Measurements from ENCODE around the gene PHLDB1.
A peak's percentile ranks its signal among the peaks of the same experiment; 100 is the strongest.

PHLDB1 gene

DNA sequence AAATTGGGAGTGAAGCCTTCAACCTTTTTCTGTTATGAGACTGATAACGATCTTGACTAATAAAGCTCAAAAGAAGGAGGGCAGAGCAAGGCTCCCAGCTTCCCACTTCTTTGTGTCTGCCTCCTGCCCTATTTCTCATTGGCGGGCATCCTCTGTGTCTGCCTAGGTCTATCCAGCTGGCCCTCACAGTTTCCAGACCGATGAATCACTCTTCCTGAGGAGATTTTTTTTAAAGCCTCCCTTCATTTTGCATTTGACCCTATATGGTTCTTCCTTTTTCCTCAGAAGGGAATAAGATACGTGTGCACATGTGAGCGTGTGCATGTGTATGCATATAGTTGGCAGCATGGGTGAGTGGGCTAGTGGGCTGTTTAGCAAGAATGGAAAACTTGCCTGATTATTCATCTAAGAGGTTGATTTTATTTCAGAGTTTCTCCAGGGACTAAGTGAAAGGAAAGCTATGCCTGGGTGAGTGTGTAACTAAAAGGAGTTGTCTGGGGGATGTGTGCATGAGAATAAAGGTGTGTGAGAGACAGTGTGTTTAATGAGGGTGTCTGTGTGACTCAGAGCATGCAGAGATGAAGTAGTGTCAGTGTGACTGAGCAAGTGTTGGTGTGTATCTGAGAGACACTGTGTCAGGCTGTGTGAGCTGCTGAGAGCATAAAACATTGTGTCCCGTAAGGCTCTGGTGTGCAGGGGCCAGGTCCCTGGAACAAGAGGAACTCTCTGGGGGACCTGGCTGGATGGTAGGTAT is 12.2 kb downstream of the PHLDB1 start:
- TF ChIP-seq, protein P1, sequence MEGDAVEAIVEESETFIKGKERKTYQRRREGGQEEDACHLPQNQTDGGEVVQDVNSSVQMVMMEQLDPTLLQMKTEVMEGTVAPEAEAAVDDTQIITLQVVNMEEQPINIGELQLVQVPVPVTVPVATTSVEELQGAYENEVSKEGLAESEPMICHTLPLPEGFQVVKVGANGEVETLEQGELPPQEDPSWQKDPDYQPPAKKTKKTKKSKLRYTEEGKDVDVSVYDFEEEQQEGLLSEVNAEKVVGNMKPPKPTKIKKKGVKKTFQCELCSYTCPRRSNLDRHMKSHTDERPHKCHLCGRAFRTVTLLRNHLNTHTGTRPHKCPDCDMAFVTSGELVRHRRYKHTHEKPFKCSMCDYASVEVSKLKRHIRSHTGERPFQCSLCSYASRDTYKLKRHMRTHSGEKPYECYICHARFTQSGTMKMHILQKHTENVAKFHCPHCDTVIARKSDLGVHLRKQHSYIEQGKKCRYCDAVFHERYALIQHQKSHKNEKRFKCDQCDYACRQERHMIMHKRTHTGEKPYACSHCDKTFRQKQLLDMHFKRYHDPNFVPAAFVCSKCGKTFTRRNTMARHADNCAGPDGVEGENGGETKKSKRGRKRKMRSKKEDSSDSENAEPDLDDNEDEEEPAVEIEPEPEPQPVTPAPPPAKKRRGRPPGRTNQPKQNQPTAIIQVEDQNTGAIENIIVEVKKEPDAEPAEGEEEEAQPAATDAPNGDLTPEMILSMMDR (IDR thresholded peaks at IDR 0.05; ENCODE audit: low read depth, low read length, missing control alignments): no peak
- H3K4me3 ChIP-seq (replicated peaks; ENCODE audit: low read depth, low read length): peak overlapping the region; percentile 12
- peak; percentile 96 for DNase-seq (ENCODE audit: extremely low read depth, low read depth)

DNA sequence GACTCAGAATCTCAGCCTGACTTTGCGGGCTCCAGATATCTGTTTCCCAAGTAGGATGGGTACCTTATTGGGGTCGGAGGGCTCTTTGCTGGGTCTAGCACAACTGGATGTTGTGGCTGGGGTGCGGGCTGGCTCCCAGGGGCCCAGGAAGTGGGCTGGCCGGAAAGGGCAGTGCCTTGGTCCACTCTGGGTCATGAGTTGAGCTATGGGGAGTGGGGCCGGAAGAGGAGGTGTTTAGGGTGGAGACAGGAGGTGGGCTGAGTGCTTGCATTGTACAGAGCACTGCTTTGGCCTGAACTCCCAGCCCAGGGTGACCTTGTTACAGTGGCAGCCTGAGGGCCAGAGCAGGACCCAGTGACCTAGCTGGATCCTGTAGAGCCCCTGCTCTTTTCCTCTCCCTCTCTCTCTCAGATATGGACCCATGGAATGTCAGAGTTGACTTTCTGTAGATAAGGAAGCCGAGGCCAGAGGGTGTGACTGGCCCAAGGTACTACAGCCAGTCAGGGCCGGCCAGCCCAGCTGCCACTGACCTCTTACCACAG is 13.2 kb downstream of the PHLDB1 start:
- no peak for DNase-seq (ENCODE audit: extremely low read depth, low read depth)
- H3K4me3 ChIP-seq (replicated peaks; ENCODE audit: low read depth, low read length): peak overlapping the region; percentile 47
- TF ChIP-seq, protein P1 (IDR thresholded peaks at IDR 0.05; ENCODE audit: low read depth, low read length, missing control alignments): no peak

DNA sequence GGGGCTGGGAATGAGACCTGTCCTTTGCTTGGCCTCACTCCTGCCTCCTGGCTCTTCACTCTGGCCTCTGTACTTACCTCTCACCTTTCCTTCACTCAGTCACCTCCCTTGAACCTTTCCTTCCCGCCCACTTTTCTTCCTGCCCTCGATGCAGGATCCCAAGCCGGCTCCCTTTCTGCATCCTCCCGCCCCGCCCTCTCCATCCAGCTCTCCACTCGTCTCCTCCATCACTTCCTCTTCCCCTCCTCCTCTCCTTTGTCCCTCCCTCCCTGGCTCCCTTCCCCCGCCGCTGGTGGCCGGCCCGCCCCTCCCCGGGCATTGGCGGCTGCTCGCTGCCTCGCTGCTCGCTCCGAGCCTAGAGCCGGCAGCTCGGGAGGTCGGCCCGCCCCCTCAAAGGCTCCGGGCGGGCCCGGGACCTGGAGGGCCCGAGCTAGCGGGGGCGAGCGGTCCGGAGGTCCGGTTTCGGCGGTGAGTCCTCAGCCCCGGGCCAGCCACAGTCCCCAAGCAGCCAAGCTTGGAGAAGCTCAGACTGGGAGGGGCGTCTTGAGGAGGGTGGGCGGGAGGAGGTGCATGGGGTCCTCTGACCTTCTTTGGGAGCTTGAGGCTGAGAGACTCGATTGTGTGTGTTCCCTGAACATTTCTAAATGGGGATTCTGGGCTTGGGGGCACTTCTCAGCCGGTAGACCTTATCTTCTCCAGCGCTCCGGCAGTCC is 13.8 kb downstream of the PHLDB1 start:
- H3K4me3 ChIP-seq (replicated peaks; ENCODE audit: low read depth, low read length): peak overlapping the region; percentile 47

DNA sequence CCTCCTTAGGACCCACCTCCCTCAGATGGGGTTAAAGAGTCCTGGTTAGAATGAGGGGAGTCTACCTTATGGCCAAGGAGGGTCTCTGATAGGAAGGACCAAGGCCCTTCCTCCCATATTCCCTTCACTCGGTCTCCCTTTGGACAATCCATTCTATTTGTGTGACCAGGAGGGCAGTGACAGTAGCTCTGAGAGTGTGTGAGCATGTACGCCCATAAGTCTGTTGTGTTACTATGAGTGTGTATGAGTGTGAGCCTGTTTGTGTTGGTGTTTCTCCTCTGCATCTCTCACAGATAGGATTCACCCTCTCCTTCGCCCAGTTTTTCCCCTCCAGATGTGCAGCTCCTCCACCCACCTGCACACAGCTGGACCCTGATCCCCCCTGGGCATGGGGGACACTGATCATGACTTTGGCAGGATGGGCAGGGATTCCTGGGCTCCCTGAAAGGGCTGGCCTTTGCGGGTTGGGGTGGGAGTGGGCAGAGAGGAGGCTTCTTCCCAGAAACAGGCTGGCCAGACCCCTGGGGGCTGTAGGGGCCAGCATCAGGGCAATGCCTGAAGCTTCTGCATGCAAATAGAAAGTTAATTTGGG is 14.5 kb downstream of the PHLDB1 start:
- TF ChIP-seq, protein P1 (IDR thresholded peaks at IDR 0.05; ENCODE audit: low read depth, low read length, missing control alignments): no peak
- peak overlapping the region; percentile 47 for H3K4me3 ChIP-seq (replicated peaks; ENCODE audit: low read depth, low read length)
- DNase-seq (ENCODE audit: extremely low read depth, low read depth): no peak

More for the DNA sequence above, 13.8 kb downstream of the PHLDB1 start:
- DNase-seq (ENCODE audit: extremely low read depth, low read depth): peak; percentile 75
- TF ChIP-seq, protein P1 (IDR thresholded peaks at IDR 0.05; ENCODE audit: low read depth, low read length, missing control alignments): no peak

DNA sequence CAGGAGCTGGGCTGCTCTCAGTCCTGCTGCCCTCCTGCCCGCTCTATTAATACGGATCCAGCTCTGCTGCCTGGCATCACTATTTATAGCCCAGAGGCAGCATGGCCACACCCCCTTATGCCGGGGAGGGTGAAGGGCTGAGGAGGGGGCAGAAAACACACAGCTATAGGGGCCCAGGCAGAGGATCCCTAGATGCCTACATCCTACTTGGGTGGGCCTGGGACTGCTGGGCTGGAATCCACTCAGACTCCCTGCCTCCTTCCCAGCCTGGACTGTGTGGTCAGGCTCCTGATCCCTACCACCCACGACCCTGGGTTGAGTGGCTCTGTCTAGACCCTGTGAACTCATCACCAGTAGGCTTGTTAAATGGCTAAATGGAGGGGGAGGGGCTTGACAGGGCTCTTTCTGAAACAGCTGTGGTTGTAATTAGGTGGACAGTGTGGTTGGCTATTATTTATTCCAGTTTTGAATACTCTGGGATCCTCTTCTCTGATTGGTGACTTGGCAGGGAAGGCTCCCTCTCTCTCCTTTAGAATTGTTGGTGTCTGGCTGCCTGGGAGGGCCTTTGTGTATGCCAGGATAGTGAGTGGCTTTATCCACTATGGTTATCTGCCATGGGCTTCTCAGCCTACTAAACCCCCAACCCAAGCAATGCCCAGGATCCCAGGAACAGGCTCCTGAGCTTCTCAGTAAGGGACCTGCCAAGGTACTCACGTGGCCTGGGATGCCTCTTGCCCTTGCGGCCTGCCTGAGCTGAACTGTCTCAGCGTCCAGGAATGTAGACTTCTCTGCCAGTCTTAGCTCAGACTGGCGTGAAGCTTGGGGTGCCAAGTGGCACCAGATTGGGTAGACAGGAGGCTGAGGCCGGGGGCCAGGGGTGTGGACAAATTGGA is 15.2 kb downstream of the PHLDB1 start:
- H3K4me3 ChIP-seq (replicated peaks; ENCODE audit: low read depth, low read length): peak overlapping the region; percentile 47
- no peak for DNase-seq (ENCODE audit: extremely low read depth, low read depth)
- TF ChIP-seq, protein P1 (IDR thresholded peaks at IDR 0.05; ENCODE audit: low read depth, low read length, missing control alignments): no peak

DNA sequence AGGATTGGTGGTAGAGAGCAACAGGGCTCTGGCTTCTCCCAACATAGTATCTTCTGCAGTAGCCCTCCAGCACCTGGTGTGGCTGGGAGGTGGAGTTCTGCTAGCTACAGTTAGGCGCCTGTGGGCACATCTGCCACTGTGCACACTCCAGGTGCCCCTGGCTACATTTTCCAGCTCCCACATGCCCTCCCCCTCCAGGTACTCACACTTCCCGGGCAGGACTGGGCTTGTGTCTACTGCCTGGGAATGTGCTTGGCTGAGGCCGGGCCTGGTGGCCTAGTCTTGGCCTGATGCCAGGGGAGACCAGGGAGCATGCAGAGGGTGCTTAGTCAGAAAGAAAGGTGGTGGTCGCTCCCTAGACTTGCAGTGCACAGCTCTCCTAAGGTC is 15.8 kb downstream of the PHLDB1 start:
- TF ChIP-seq, protein P1 (IDR thresholded peaks at IDR 0.05; ENCODE audit: low read depth, low read length, missing control alignments): no peak
- DNase-seq (ENCODE audit: extremely low read depth, low read depth): no peak

More for the DNA sequence above, 15.8 kb downstream of the PHLDB1 start:
- no peak overlapping the region for H3K4me3 ChIP-seq (replicated peaks; ENCODE audit: low read depth, low read length)

Data from HFF-Myc (cell line).